ENCODE results near the gene OXGR1.

DNA sequence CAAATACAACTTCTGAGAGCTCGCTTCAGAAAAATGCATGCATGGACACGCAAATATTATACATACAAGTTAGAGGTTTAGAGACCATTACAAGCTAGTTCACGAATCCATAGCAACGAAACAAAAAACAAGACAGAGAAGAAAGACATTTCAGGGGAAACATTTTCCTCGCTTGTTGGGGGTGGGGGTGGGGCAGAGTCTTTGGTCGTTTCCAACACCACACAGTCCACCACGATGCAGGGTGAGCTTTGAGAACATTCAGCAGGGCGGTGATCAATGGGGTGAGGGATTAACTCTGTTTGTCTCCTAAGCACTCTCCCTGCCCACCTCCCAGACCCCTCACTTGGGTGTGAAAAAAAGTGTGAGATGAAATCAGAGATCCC is 651 bp downstream of the OXGR1 start:
- no peak for TF ChIP-seq POLR2A (IDR thresholded peaks at IDR 0.05)
- TF ChIP-seq CTCF (IDR thresholded peaks at IDR 0.05) = no peak

Measured in Peyer's patch (tissue), 4 donors.